Measurements from ENCODE around the gene SLC12A5. TPM values are rescaled to one million over a fixed set of nuclear protein-coding genes. Genes with fewer than 3 reads are reported as not detected.

Gene SLC12A5
- total and polyA plus RNA-seq, 2 of the 4 experiments (the other 2 are of a cell fraction): 2.2 TPM; not detected in 1

GRCh38 chr20:46058599-46059281 is 29.7 kb downstream of the SLC12A5 start:
- Histone ChIP-seq H2AK5ac (ENCODE audit: low read depth, low read length) (no peak overlapping the region), H3K27me3 (ENCODE audit: control insufficient read depth, insufficient read depth, low read length) (peaks cover 8% of the 10 kb centered on the region; the same call in 1 of the 2 replicates), H2AFZ (replicated peaks; ENCODE audit: low read length, poor library complexity) (peak overlapping the region; percentile 63), H3K18ac (ENCODE audit: low read depth, low read length) (no peak overlapping the region), H3K23ac (ENCODE audit: low read depth, low read length) (no peak overlapping the region), H2BK20ac (ENCODE audit: low read depth, low read length) (no peak overlapping the region), H3K14ac (replicated peaks; ENCODE audit: low read depth, low read length) (no peak overlapping the region), H3K9me3 (ENCODE audit: control insufficient read depth, insufficient read depth, low read length) (no peaks in the 10 kb centered on the region), H4K20me1 (ENCODE audit: insufficient read depth, low read length) (peaks cover 35% of the 10 kb centered on the region), H3K36me3 (ENCODE audit: control insufficient read depth, insufficient read depth, low read length) (peaks cover 25% of the 10 kb centered on the region), H3K4me1 (ENCODE audit: control insufficient read depth, insufficient read depth, low read length) (no peaks in the 10 kb centered on the region; the same call in 1 of the 2 replicates), H3K79me1 (ENCODE audit: low read depth in 1 of 2, low read length in 2 of 2) (peaks cover 0 to 4% of the 10 kb centered on the region in 2 experiments; a peak in 1 of 4 replicates), H3K9ac (ENCODE audit: low read depth, low read length) (no peak overlapping the region), H3K56ac (ENCODE audit: extremely low read depth, insufficient read depth, low read length) (no peak overlapping the region), H3K9me1 (ENCODE audit: insufficient read depth, low read length) (no peaks in the 10 kb centered on the region; the same call in 1 of the 2 replicates), H2BK120ac (ENCODE audit: low read depth, low read length) (no peak overlapping the region), H3K27ac (ENCODE audit: insufficient read depth, low read length) (no peak overlapping the region), H4K8ac (ENCODE audit: low read depth in 2 of 2, low read length in 2 of 2) (no peak overlapping the region), H4K5ac (ENCODE audit: low read depth, low read length) (no peak overlapping the region), H3K4me2 (ENCODE audit: low read depth, low read length) (peak overlapping the region; percentile 94; the same call in 1 of the 2 replicates), H3K4ac (ENCODE audit: low read depth, low read length) (no peak overlapping the region), H4K91ac (ENCODE audit: insufficient read depth, low read depth, low read length) (no peak overlapping the region), H2BK15ac (ENCODE audit: low read depth, low read length) (no peak overlapping the region), H3K4me3 (ENCODE audit: insufficient read depth, low read depth, low read length) (no peak overlapping the region), H2AK9ac (replicated peaks; ENCODE audit: low read depth, low read length, poor library complexity) (no peak overlapping the region), H2BK5ac (ENCODE audit: low read depth, low read length, poor library complexity, severe bottlenecking) (no peak overlapping the region)
- DNase-seq (no peak), ATAC-seq (ENCODE audit: low read depth) (peak; percentile 46)
- intact Hi-C loops (cut with micrococcal nuclease): loop anchor here (1.0 to 5.0 kb wide), 2 partner anchors 31 to 36 kb away; partner anchors contain the start of gene NCOA5
- no TSS peak for BruUV-seq (replicated peaks)
- TF ChIP-seq USF2 (IDR thresholded peaks at IDR 0.05; ENCODE audit: low read depth, low read length) (no peak), RCOR1 (IDR thresholded peaks at IDR 0.05; ENCODE audit: insufficient replicate concordance, low read length) (no peak), MAFK (IDR thresholded peaks at IDR 0.05; ENCODE audit: low read depth, low read length) (no peak), SMC3 (IDR thresholded peaks at IDR 0.05; ENCODE audit: low read depth, low read length) (no peak), BHLHE40 (IDR thresholded peaks at IDR 0.05; ENCODE audit: low read depth, low read length) (no peak), NFE2L2 (IDR thresholded peaks at IDR 0.05; ENCODE audit: low read depth, low read length) (no peak)
- WGBS, 2 experiments (ENCODE audit: extremely low coverage in 2 of 2, insufficient read length in 1 of 2): 9% methylated on average over 14 of the region's 35 CpGs; no CpG with 5 or more reads in 1 of the 2 experiments
- dilution Hi-C loops (cut with HindIII; ENCODE audit: low sequenced_read_pairs, unreplicated experiment): no loop called here
- CTCF ChIA-PET: interaction anchor here (0.7 to 2.1 kb wide), 8 partner anchors 9 to 88 kb away, joined by 3 to 10 read pairs (median 4); partner anchors contain the start of gene SLC12A5
- POLR2A ChIA-PET (ENCODE audit: unreplicated experiment): interaction anchor here (0.6 kb wide), 1 partner anchor 252 kb away, joined by 3 read pairs; no protein-coding TSS in a partner anchor
- in situ Hi-C loops (cut with MboI; ENCODE audit: low sequenced_read_pairs): no loop called here
